ENCODE results near the gene TMEM119. TPM values are rescaled to one million over a fixed set of nuclear protein-coding genes. Genes with fewer than 3 reads are reported as not detected.

Gene TMEM119
- total and polyA plus RNA-seq, 2 of the 13 experiments (the other 11 are each of a cell fraction or from before 2014, with no cell fraction given): not detected

- no peak for TF ChIP-seq ZNF337 (CRISPR knock-in tag; IDR thresholded peaks at IDR 0.05; ENCODE audit: borderline replicate concordance, low read depth)
- no peak for TF ChIP-seq ZHX1 (CRISPR knock-in tag; IDR thresholded peaks at IDR 0.05; ENCODE audit: low read depth)
- no peak for TF ChIP-seq ZFP1 (CRISPR knock-in tag; IDR thresholded peaks at IDR 0.05)
- no peak for TF ChIP-seq ETV5 (CRISPR knock-in tag; IDR thresholded peaks at IDR 0.05; ENCODE audit: borderline replicate concordance)
- no peak for TF ChIP-seq ZBTB37 (CRISPR knock-in tag; IDR thresholded peaks at IDR 0.05)
- no peak for TF ChIP-seq REST (IDR thresholded peaks at IDR 0.05; ENCODE audit: borderline replicate concordance in 1 of 2, low read depth in 1 of 2, low read length in 2 of 2)
- TF ChIP-seq ATF7-NPFF (CRISPR knock-in tag; IDR thresholded peaks at IDR 0.05; ENCODE audit: low read depth): no peak
- no peak for TF ChIP-seq TBL1XR1 (IDR thresholded peaks at IDR 0.05; ENCODE audit: borderline replicate concordance, low read length, partially characterized antibody)
- no peak for TF ChIP-seq ZNF747 (CRISPR knock-in tag; IDR thresholded peaks at IDR 0.05; ENCODE audit: borderline replicate concordance)
- no peak for TF ChIP-seq ZNF737 (CRISPR knock-in tag; IDR thresholded peaks at IDR 0.05; ENCODE audit: borderline replicate concordance)
- TF ChIP-seq GTF2F1 (IDR thresholded peaks at IDR 0.05; ENCODE audit: low read length): no peak
- TF ChIP-seq ZNF776 (CRISPR knock-in tag; IDR thresholded peaks at IDR 0.05): no peak
- TF ChIP-seq ZNF580 (CRISPR knock-in tag; IDR thresholded peaks at IDR 0.05; ENCODE audit: borderline replicate concordance, low read depth): no peak
- TF ChIP-seq ZZZ3 (CRISPR knock-in tag; IDR thresholded peaks at IDR 0.05; ENCODE audit: borderline replicate concordance): no peak
- no peak for TF ChIP-seq CEBPZ (IDR thresholded peaks at IDR 0.05; ENCODE audit: low read length)
Measured at GRCh38 chr12:108620236-108620879, 22.5 kb upstream of the TMEM119 start (continued).
